Endothelial cell of umbilical vein (primary cell): ENCODE results near the gene KIF24.

Source experiments
- CTCF ChIP-seq, 2 donors: IDR thresholded peaks; 1 replicate in 1 of 2; 2 replicates in 1 of 2; pipeline ENCODE4 v1.5.1; 2011; ENCODE audit warnings: low read length in 2 of 2, mild to moderate bottlenecking in 2 of 2, moderate library complexity in 2 of 2, control low read depth in 1 of 2, inconsistent platforms in 1 of 2, low read depth in 1 of 2; ENCODE audit not compliant: insufficient read depth in 1 of 2; ENCODE audit errors: extremely low read depth in 1 of 2
- POLR2A ChIP-seq: IDR thresholded peaks from 2 replicates; pipeline ENCODE4 v1.6.1; 2012; ENCODE audit warnings: low read depth, mild to moderate bottlenecking, control low read depth, low read length
- POLR2AphosphoS5 ChIP-seq: IDR thresholded peaks from 2 replicates; pipeline ENCODE4 v1.6.1; 2012; ENCODE audit warnings: low read depth, mild to moderate bottlenecking, control low read depth, low read length, moderate library complexity; ENCODE audit not compliant: insufficient read depth

GRCh38 chr9:34347800-34348158 lies 18.7 kb upstream of the KIF24 start:
- TF ChIP-seq CTCF (IDR thresholded peaks at IDR 0.05; ENCODE audit: extremely low read depth in 1 of 2, insufficient read depth in 1 of 2, low read depth in 1 of 2, low read length in 2 of 2) (no peak), POLR2A (no peak), POLR2AphosphoS5 (no peak)
